GM18520 (cell line): Measurements from ENCODE around the gene CNTFR.

Experiments
- ATAC-seq: cut with Tn5 transposase; IDR thresholded peaks from one replicate; pipeline ENCODE4 v1.9.1; 2021; ENCODE audit not compliant: unreplicated experiment

Gene CNTFR

DNA sequence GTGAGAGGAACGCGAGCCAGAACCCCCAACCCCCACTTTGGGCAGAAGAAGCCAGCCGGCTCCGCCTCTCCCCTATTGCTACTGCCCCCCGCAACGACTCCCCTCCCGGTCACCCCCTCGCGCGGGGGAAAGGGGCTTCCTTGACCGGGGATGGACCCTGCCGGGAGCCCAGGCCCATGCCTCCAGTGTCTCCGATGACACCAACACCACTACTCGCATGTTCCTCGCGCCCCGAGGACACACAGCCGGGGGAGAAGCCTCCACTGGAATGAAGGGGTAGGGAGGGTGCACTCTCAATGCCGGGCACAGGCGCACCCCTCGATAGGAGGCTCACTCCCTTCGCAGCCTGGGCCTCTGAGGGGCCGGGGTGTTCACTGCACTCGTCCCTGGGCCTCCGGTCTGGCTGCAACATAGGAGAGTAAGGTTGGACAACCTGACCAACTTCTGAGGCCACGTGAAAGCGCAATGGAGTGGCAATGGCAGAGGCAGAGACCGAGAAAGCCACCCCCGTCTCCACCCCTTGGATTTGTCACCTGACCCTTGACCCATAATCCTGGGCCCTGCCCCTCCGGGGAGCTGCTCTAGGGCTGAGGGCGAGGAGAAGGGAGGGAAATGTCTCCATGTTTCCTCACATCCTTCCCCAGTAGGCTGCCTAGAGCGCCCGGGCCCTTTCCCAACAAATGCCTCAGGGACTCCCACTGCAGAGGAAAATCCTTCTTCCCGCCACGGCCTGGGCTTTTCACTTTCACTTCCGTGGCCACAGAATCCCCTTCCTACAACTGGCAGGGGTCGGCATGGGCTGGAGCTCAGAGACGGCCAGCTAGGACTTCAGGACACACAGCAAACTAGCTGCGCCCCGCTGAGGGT lies 1.1 kb upstream of the CNTFR start:
- no peak for ATAC-seq

- no peak for ATAC-seq
These were observed 571 bp downstream of the CNTFR start for GRCh38 chr9:34588671-34589635.

DNA sequence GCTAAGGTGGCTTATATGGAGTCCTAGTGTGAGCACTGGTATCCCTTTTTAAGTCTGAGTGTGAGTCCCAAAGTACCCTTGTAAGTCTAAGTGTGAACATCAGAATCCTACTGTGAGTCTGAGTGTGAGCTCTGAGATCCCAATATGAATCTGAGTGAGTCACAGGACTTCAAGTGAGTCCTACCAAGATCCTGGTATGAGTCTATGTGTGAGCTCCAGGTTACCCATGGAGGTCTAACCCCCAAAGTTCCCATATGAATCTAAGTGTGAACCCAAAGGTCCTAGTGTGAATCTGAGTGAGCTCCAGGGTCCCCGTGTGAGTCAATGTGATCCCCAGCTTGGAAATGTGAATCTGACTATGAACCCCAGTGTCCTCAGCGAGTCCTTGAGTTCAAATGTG lies 2.3 kb downstream of the CNTFR start:
- ATAC-seq, result no peak

- ATAC-seq, result no peak
These were observed 3.4 kb downstream of the CNTFR start for GRCh38 chr9:34585946-34586669.

GRCh38 chr9:34584970-34585369 lies 4.6 kb downstream of the CNTFR start:
- ATAC-seq, result no peak

GRCh38 chr9:34582787-34583186 lies 6.7 kb downstream of the CNTFR start:
- ATAC-seq, result no peak

DNA sequence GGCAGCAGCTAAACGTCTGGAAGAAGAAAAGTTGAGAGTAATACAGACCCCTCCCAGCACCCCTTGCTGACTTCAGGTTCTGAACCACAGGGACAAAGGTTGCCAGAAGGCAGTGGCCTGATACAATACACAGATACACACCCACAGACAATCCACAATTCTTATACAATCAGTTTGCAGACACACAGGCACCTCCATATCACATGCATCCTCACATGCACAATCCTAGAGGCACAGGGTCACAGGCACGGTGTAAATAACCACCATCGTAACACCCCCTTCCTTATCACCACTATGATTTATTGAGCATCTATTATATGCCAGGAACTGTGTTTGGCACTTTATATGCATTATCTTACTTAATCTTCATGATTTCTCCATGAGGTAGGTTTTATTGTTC lies 8.2 kb downstream of the CNTFR start:
- no peak for ATAC-seq

DNA sequence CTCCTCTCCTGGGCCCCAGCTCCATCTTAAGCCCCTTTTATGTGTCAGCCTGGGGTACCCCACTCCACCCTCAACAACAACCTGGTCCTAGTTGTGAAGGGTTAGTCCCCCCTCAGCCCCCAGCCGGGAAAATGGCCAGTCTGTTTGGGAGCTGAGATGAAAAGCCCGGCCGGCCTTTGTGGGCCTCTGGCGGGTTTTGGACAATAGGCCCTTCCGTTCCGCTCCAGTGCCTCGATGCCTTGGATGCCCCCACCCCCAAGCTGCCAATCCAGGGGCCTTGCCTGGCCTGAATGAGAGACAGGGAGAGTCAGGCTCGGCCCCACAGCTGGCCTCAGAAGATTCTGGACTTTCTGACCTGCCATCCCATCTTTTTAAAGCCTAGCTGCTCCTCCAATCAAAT lies 9.2 kb downstream of the CNTFR start:
- ATAC-seq, result no peak

DNA sequence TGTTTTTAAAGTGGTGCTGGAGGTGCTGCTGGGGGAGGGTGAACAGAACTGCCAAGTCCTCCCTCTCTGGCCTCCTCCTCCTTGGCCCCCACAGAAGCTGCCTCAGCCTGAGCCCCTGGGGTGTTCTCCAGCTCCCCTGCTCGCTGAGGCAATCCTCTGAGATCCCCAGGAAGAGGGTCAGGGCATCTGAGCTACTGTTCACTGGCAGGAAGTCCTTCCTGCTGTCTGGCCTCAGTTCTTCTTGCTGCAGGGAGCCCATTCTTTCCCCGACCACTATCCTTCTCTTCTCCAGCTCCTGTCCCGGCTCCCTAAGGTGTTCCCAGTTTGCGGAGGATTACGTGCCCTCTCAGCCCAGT lies 9.7 kb downstream of the CNTFR start:
- no peak for ATAC-seq

DNA sequence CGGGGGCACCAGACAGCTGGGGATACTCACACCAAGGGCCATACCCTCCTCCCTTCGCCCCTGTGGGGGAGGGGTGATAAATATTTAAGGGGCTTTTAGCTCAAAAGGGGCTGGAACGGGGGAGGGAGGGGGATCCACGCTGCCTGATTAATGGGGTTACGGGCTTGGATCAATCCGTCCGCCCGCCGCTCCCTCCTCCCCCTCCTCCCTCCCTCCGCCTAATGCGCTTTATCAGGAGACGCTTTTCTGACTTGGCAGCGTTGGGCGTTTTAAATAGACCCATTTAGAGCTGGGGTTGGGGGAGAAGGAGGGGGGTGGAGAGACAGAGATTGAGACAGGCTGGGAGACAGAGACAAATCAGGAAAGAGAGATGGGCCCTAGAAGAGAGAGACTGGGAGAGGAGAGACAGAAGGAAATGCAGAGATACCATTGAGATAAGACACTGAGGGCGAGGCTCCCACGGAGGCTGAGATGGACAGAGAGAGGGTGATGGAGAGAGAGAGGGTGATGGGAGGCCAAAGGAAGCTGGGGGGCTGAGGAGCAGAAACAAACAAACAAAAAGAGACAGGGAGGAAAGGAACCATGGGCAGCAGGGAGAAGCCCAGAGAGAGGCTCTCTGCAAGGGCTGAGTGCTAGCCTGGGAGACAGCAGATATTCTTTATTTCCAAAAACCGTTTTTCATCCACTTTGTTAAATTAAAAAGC lies 10.3 kb downstream of the CNTFR start:
- no peak for ATAC-seq

- no peak for ATAC-seq
These were observed 11.1 kb downstream of the CNTFR start for GRCh38 chr9:34578241-34579103.

GRCh38 chr9:34577400-34578240 lies 11.9 kb downstream of the CNTFR start:
- no peak for ATAC-seq

DNA sequence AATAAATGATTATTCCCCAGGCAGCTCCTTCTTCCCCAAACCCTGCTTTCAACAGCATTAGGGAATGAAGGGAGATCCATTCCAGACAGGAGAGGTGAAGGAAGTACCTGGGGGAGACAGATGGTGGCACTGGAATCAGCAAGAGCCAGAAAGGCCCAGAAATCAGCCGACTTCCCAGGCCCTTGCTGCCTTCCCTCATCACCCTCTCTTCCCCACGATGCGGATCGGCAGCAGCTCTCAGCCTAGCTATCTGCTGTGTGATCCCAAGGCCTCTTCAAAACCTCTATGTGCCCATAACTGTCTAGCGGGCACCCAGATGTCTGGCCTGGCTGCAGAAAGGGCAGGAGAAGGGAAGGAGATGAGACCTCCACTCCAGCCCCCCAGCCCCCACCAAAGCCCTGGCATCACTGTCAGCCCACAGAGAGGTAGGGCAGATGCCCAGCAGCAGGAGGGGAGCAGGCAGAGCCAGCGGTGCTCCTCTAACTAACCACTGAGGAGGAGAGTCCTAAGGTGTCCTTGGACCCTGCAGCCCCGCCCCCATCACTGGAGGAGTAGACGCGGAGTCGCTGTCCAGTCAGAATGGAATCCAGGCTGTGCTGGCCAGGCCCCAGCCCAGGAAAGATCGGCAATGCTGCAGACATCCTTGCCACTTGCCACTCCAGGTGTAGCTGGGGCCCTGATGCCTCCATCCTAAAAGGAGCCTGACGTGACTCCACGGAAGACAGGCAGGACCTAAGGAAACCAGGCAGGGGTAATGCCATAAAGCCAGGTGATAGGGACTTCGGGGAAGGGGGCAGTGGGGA lies 12.7 kb downstream of the CNTFR start:
- no peak for ATAC-seq

GRCh38 chr9:34575862-34576596 lies 13.5 kb downstream of the CNTFR start:
- no peak for ATAC-seq

GRCh38 chr9:34575241-34575640 lies 14.3 kb downstream of the CNTFR start:
- ATAC-seq, result no peak

- ATAC-seq, result no peak
These were observed 15.0 kb downstream of the CNTFR start for GRCh38 chr9:34574571-34574970.

DNA sequence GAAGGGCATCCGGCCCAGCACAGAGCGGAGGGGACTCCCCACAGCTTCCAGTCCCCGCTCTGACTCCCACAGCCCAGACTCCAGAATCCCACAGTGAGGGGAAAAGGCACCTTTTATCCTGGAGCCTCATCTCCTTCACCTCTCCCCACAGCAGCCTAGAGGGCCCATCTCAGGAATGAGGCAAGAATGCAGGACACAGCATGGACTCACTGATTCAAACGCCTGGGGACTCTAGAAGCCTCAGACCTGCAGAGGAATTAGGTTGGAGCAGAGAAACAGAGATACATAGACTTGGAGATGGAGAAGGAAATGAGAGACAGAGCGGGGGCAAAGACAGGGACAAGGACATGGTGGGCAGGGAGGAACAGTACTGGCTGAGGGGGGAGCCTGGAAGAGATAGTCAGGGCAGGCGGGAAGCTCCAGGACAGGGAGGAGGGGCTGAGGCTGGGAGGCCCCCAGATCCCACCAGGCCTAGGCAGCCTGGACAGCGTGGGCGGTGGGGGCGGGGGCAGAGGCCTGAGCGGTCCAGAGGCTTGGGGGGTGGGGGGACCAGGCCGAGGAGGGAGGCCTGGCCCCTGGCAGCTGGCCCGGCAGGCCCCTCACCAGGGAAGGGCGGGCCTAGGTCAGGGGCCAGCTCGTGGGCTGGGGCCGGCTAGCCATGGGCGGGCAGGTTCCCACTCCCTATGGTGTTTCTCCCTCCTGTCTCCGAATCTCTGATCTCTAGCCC lies 15.8 kb downstream of the CNTFR start:
- no peak for ATAC-seq
